HAP-1 (cell line): ENCODE data around the gene FUT3.

Experiments
- DNase-seq, 2 experiments: peaks; one replicate each; pipeline ENCODE4 v3.0.0-alpha.2; 2016 to 2020; ENCODE audit warnings: low spot score in 2 of 2
- H3K27me3 ChIP-seq: fragments of 250-450 bp; sonication (Bioruptor Pico); 2 replicates; pipeline ENCODE4 v1.5.1; 2020; ENCODE audit warnings: low read depth, mild to moderate bottlenecking, moderate library complexity
- H3K36me3 ChIP-seq: fragments of 250-450 bp; sonication (Bioruptor Pico); replicated peaks from 2 replicates; pipeline ENCODE4 v1.5.1; 2020; ENCODE audit warnings: mild to moderate bottlenecking
- H3K4me1 ChIP-seq: fragments of 250-450 bp; sonication (Bioruptor Pico); 2 replicates; pipeline ENCODE4 v1.5.1; 2020; ENCODE audit warnings: mild to moderate bottlenecking
- H3K4me3 ChIP-seq: fragments of 250-450 bp; sonication (Bioruptor Pico); 2 replicates; pipeline ENCODE4 v1.5.1; 2020; ENCODE audit warnings: mild to moderate bottlenecking, moderate library complexity
- H3K9me3 ChIP-seq: fragments of 250-450 bp; sonication (Bioruptor Pico); 2 replicates; pipeline ENCODE4 v1.5.1; 2020; ENCODE audit warnings: mild to moderate bottlenecking, moderate library complexity
- in situ Hi-C: fragments of 300-500 bp; cut with MboI; formaldehyde crosslinking; loops from 3 replicates; pipeline ENCODE4 v1.14.3; 2020; ENCODE audit warnings: low sequenced_read_pairs, inconsistent platforms, mixed read lengths

FUT3 gene

DNA sequence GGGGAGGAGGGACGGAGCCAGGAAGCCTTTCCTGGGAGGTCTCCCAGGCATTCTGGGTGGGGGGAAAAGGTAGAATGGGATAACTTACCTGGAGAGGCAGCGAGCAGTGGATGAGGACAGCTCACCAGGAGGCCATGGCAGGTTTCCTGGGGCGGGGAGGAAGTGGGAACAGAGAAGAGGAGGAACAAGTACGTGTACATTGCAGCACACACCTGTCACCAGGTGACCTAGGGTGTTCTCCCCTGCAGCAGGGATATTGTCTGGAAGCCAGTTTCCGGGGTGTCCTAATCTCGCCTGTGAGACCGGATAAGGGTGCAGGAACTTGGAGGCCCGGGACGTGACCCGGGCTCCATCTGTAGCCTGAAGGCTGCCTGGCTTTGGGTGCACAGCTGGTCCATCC, at the start of gene FUT3:
TSS of gene FUT3 (minus strand) at position 148 of the 400 bp plus-strand sequence.
- 0 out of 2 replicates have a peak, but pooled peaks cover 4% of the 10 kb centered on the region for H3K27me3 ChIP-seq
- H3K9me3 ChIP-seq: no peaks in the 10 kb centered on the region
- DNase-seq: no peak
- H3K4me3 ChIP-seq: no peak within 1 kb of the TSS
- H3K36me3 ChIP-seq: no peaks in the 10 kb centered on the region
- H3K4me1 ChIP-seq: no peaks in the 10 kb centered on the region
- in situ Hi-C loops: no loop called here

DNA sequence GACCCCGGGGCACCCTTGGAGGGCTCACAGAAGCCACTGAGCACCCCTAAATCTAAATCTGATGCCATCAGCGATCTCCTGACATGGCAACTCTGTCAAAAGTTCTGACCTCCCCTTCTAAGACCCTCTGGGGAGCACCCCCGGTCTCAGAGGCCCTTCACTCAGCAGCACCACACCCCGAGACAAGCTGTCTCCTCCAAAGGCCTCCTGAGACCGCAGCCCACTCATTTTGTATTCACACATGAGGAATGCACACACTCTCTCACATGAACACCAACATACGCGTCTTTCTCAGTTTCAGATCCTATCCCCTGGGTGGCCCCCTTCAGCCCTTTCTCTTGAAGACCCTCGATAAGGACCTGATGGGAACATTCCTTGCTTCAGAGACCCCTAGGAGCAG, 49.7 kb upstream of the FUT3 start:
- Histone ChIP-seq H3K4me1 (peaks cover 6% of the 10 kb centered on the region; the same call in 1 of the 2 replicates), H3K9me3 (no peaks in the 10 kb centered on the region), H3K27me3 (no peaks in the 10 kb centered on the region), H3K36me3 (peaks cover 29% of the 10 kb centered on the region), H3K4me3 (no peak overlapping the region)
- no peak for DNase-seq
- in situ Hi-C loops: no loop called here

DNA sequence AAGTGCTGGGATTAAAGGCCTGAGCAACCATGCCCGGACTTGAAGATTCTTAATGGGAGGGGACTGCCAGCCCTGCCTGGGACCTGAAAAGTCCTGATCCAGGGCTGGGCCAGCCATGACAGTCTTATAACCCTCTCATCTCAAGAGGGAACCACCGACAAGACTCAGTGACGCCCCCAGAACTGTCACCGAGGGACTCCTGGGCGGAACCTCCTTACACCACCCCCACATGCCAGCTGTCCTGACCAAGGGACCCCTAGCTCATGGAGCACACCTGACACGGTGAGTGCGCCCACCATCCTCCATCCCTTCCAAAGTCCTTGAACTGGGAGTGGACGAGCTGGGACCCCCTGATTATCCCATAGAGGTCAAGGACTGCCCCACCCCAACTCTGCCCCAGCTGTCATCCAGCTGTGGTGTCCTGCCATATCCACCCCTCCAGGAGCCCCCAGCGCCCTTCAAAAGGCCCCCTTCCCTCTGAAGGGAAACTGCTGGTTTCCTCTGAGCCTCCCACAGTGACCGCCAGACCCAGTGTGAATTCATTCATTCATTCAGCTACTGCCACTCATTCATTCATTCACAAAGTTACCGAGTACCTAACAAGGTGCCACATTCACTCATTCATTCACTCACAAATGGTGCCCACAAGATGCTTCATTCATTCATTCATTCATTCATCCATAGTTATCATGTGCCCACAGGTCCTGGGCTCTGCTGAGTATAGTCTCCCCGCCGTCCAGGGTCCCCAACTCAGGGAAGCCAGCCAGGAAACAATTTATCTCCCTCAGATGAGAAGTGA, 48.7 kb upstream of the FUT3 start:
- peaks cover 38% of the 10 kb centered on the region for H3K36me3 ChIP-seq
- H3K4me1 ChIP-seq: peaks cover 6% of the 10 kb centered on the region; the same call in 1 of the 2 replicates
- in situ Hi-C loops: no loop called here
- no peaks in the 10 kb centered on the region for H3K27me3 ChIP-seq
- H3K9me3 ChIP-seq: no peaks in the 10 kb centered on the region
- no peak for DNase-seq
- H3K4me3 ChIP-seq: no peak overlapping the region

DNA sequence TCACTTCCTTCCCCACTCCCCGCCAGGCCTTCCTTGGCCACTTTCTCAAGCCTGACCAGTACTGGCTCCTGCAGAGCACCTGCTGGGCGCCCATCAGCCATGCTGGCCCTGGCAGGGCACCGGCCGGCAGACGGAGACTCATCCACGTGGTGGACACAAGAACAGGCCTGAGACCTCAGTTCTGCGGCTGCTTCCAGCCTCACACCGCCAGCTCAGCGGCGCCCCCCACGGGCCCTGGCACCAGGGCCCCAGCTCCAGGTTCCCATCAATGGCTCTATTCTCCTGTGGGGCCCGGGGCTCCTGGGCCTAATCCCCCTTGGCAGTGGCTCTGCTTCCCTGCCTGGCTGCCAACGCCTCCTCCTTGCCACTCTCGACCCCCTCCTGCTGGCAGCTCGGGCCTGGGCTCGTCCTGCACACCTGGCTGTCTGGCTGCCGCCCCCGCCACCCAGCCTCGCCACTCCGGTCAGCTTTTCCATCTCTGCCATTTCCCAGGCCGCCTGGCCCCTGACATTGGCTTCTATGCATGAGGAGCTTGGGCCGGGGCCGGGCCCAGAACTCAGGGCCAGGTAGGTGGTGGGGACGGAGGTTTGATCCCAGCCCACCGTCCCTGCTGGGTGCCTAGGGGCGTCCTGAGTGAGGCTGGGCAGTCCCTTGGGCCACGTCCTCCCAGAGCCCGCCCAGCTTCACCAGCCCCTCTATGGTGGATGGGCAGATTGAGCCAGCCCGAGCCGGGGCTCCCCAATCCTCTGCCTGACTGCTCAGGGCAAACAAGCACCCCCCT, 46.1 kb upstream of the FUT3 start:
- Histone ChIP-seq H3K4me1 (peaks cover 3% of the 10 kb centered on the region; the same call in 1 of the 2 replicates), H3K9me3 (no peaks in the 10 kb centered on the region), H3K4me3 (no peak overlapping the region), H3K36me3 (peaks cover 33% of the 10 kb centered on the region), H3K27me3 (no peaks in the 10 kb centered on the region)
- no peak for DNase-seq
- in situ Hi-C loops: no loop called here

DNA sequence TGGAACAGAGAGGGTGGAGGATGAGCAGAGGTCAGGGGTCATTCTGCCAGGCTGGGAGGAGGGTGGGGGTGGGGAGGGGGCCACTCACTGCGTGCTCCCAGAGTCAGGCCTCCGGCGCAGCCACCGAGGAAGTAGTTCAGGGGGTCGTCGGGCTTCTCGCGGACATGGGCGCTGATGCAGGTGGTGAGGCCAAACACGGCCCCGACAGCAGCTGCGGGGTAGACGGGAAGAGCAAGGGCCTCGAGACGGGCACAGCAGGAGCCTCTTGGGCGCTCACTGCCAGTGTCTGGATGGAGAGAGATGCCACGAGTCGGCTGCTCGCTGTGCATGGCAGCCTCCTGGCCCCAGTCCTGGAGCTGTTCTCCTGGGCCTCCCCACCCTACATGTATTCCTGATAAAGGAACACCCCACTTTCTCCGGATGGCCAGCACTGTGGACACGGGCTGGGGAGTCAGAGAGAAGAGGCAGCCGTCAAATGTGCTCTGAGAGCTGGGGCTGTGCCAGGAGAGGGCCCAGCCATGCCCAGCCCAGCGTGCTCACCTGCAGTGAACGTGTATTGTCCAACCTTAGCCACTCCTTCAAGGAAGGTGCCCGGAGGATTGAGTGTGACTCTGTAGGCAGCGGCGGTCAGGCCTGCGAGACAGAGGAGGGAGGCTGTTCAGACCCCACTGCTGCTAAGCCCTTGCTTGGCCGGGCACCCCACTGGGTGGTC, 45.3 kb upstream of the FUT3 start:
- no peak overlapping the region for H3K4me3 ChIP-seq
- no peak for DNase-seq
- in situ Hi-C loops: no loop called here
- no peaks in the 10 kb centered on the region for H3K27me3 ChIP-seq
- H3K9me3 ChIP-seq: no peaks in the 10 kb centered on the region
- no peaks in the 10 kb centered on the region for H3K4me1 ChIP-seq
- peaks cover 28% of the 10 kb centered on the region for H3K36me3 ChIP-seq

DNA sequence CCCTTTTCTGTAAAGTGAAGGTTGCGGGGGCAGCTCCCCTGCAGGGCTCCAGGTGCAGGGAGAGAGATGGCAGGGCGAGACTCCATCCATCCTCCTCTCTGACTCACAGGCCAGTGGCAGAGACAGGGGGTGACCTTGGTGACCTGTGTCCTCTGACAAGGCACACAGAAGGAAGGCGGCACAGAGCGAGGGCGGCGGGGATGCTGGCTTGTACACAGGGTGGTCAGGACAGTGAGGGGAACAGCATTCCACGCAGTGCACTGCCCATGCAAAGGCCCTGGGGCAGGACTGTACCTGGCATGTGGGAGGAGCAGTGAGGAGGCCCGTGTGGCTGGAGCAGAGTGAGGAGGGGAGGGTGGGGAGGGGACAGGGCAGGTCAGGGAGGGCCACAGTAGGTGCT, 44.6 kb upstream of the FUT3 start:
- H3K4me1 ChIP-seq: no peaks in the 10 kb centered on the region

DNA sequence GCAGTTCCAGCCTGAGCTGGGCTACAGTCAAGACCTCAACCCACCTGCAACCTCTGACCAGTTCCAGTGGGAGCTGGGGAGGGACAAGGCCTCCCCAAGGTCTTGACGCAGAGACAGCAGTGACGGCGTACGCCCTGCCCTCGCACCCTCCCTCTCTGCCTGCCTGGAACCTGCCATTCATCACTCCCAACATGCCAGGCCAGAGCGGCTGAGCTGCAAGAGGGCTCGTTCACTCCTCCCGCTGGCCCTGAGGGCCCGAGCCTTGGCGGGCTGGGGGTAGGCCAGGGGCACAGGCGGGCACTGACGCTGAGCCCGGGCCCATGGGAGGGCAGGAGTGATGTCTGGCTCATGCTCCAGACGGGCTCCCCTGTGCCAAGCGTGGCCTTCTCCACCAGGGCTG, 44.2 kb upstream of the FUT3 start:
- in situ Hi-C loops: no loop called here
- DNase-seq: no peak

More for the DNA sequence above, 44.6 kb upstream of the FUT3 start:
- Histone ChIP-seq H3K9me3 (no peaks in the 10 kb centered on the region), H3K27me3 (no peaks in the 10 kb centered on the region), H3K4me3 (no peak overlapping the region), H3K36me3 (peaks cover 24% of the 10 kb centered on the region)
- DNase-seq: no peak
- in situ Hi-C loops: no loop called here

DNA sequence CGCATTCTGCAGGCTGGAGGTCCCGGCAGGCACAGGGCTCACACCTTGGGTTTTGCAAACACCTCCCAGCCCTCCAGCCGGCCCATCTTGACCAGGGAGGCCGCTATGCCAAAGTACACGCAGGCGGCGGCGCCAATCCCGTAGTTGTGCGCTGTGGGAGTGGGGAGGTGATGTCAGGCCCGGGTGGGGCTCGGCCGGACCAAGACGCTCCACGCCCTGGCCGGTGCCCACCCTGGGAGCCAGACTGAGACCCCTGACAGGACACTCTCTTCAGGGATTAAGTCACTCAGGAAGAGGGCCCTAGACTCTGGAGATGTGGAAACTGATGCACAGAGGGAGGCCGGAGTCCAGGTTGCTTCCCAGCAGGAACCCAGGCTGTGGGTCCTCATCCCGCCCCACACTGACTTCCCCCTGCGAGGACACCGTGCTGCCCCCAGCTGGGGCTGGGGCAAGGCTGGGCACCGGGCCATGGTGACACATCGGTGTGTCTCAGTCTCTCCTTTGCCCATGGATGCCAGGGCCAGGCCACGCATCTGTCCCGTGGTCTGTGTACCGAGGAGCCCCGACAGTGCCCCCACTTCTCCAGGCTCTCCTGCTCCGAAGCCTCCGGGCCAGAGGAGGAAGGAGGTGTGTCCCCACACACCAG, 43.6 kb upstream of the FUT3 start:
- Histone ChIP-seq H3K4me1 (no peaks in the 10 kb centered on the region), H3K27me3 (no peaks in the 10 kb centered on the region), H3K4me3 (no peak overlapping the region), H3K9me3 (no peaks in the 10 kb centered on the region), H3K36me3 (peaks cover 17% of the 10 kb centered on the region)
- no peak for DNase-seq
- in situ Hi-C loops: loop anchor here (5.0 kb wide), 1 partner anchor 88 kb away; the partner anchor contains the start of gene NRTN

More for the DNA sequence above, 44.2 kb upstream of the FUT3 start:
- no peaks in the 10 kb centered on the region for H3K9me3 ChIP-seq
- no peak overlapping the region for H3K4me3 ChIP-seq
- no peaks in the 10 kb centered on the region for H3K4me1 ChIP-seq
- no peaks in the 10 kb centered on the region for H3K27me3 ChIP-seq
- H3K36me3 ChIP-seq: peaks cover 23% of the 10 kb centered on the region

DNA sequence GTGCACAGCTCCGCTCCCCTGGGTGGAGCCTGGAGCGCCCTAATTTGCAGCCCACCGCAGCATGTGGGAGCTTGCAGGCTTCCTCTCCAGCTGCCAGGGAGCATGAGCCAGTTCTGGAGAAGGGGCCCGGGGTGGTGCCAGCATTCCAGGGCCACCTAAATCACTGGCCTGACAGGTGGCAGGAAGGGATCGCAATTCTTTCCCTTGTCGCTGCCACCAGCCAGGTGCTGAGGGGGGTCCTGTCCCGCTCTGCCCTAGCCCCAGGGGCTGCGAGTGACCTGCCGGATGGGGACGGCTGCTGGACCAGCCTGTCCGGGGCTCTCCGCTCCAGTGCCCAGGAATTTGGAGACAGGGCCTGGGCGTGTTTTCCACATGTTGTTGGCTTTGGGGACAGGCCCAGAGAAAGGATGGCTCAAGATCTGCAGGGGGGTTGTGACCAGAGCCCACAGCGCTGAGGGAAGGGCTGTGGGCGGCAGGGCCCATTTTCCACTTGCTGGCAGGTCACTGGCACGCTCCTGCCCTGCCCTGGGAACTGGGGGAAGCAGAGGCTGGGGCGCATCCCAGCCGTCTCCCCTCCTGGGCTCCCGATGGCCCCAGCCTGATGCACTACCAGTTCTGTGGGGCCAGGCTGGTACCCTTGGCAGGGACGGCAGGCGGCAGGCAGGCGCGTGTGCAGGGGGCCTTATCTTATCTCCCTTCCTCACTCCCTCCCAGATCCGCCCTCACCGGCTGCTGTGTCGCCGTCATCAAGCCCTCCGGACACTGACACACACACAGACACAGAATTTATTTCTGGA, 42.9 kb upstream of the FUT3 start:
- in situ Hi-C loops: loop anchor here (5.0 kb wide), 1 partner anchor 87 kb away; the partner anchor contains the start of gene NRTN
- no peak for DNase-seq
- no peaks in the 10 kb centered on the region for H3K9me3 ChIP-seq
- H3K4me3 ChIP-seq: no peak overlapping the region
- no peaks in the 10 kb centered on the region for H3K27me3 ChIP-seq
- no peaks in the 10 kb centered on the region for H3K4me1 ChIP-seq
- peaks cover 15% of the 10 kb centered on the region for H3K36me3 ChIP-seq

DNA sequence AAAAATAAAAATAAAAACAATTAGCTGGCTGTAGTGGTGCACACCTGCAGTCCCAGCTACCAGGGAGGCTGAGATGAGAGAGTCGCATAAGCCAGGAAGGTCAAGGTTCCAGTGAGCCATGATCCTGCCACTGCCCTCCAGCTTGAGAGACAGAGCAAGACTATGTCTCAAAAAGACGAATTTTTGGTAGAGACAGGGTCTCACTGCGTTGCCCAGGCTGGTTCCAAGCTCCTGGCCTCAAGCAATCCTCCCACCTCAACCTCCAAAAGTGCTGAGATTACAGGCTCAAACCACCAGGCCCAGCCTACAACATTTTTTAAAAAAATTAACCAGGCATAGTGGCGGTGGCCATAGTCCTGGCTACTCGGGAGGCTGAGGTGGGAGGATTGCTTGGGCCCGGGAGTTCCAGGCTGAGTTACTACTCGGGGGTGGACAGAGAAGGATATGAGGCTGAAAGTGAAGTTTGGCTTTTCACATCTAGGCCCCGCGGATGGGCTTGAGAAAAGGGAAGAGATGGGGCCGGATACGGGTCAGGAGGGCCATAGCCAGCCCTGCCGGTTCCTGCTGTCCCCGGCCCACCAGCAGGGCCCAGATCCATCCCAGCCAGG, 42.2 kb upstream of the FUT3 start:
- Histone ChIP-seq H3K27me3 (no peaks in the 10 kb centered on the region), H3K4me3 (no peak overlapping the region), H3K36me3 (peaks cover 15% of the 10 kb centered on the region), H3K9me3 (no peaks in the 10 kb centered on the region), H3K4me1 (no peaks in the 10 kb centered on the region)
- in situ Hi-C loops: loop anchor here (5.0 kb wide), 1 partner anchor 86 kb away; the partner anchor contains the start of gene NRTN
- DNase-seq: no peak

DNA sequence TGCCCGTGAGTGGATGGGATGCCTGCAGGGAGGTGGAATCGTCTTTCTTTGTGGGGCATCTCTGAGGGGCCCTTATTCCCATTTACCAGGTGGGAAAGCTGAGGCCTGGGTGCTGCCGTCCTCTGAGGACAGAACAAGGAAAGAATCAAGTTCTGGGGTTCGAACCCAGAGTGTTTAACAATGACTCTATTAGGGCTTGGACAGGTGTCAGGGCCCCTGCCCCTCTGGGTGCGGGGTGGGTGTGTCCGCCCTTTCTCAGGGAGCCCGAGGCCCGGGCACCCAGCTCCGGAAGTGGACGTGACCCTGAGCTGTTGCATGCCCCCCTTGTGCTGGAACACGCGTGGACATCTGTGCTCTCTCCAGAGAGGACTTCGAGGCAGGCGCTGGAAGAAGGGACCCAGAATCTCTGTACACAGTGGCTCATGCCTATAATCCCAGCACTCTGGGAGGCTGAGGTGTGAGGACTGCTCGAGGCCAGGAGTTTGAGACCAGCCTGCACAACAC, 41.6 kb upstream of the FUT3 start:
- no peaks in the 10 kb centered on the region for H3K9me3 ChIP-seq
- H3K27me3 ChIP-seq: no peaks in the 10 kb centered on the region
- peaks cover 15% of the 10 kb centered on the region for H3K36me3 ChIP-seq
- in situ Hi-C loops: loop anchor here (5.0 kb wide), 1 partner anchor 86 kb away; the partner anchor contains the start of gene NRTN
- H3K4me1 ChIP-seq: no peaks in the 10 kb centered on the region
- no peak for DNase-seq
- H3K4me3 ChIP-seq: no peak overlapping the region
